Panc1 (cell line): Measurements from ENCODE around the gene TNRC6A.

Source experiments
- CTCF ChIP-seq: fragments of 450-650 bp; IDR thresholded peaks from 2 replicates; pipeline ENCODE4 v1.5.1; 2017; ENCODE audit warnings: mild to moderate bottlenecking
- POLR2AphosphoS5 ChIP-seq: IDR thresholded peaks from 2 replicates; pipeline ENCODE4 v1.6.1; 2012; ENCODE audit warnings: mild to moderate bottlenecking, low read depth, low read length, moderate library complexity
- SIN3A ChIP-seq: IDR thresholded peaks from 2 replicates; pipeline ENCODE4 v1.6.1; 2012; ENCODE audit warnings: low read depth, mild to moderate bottlenecking, low read length, moderate library complexity, borderline replicate concordance; ENCODE audit not compliant: insufficient read depth

- TF ChIP-seq CTCF, result no peak
- no peak for TF ChIP-seq POLR2AphosphoS5
- no peak for TF ChIP-seq SIN3A
Measured at GRCh38 chr16:24688359-24688758, 41.1 kb upstream of the TNRC6A start.
